ENCODE results near the gene PHF2. TPM values are rescaled to one million over a fixed set of nuclear protein-coding genes. Genes with fewer than 3 reads are reported as not detected.

The PHF2 gene
- total RNA-seq, 2 experiments from 2014 or later: 14.6 to 15.6 TPM

- Mint-ChIP-seq H3K4me3 (no peak overlapping the region), H3K27me3 (no peaks in the 10 kb centered on the region), H3K9me3 (peaks cover 11% of the 10 kb centered on the region), H3K4me1 (peaks cover 35% of the 10 kb centered on the region), H3K27ac (no peak overlapping the region), H3K36me3 (peaks cover 15% of the 10 kb centered on the region)
- DNase-seq: no peak
Observed at GRCh38 chr9:93588641-93589609, 12.5 kb downstream of the PHF2 start.

- H3K27ac Mint-ChIP-seq: no peak overlapping the region
- no peaks in the 10 kb centered on the region for H3K27me3 Mint-ChIP-seq
- peaks cover 5% of the 10 kb centered on the region for H3K9me3 Mint-ChIP-seq
- H3K4me1 Mint-ChIP-seq: peaks cover 35% of the 10 kb centered on the region
- no peak for DNase-seq
- H3K4me3 Mint-ChIP-seq: no peak overlapping the region
- peaks cover 7% of the 10 kb centered on the region for H3K36me3 Mint-ChIP-seq
Observed at GRCh38 chr9:93589688-93590087, 13.3 kb downstream of the PHF2 start.

GRCh38 chr9:93590609-93591234 is 14.3 kb downstream of the PHF2 start:
- no peak for DNase-seq
- Mint-ChIP-seq H3K27ac (no peak overlapping the region), H3K36me3 (no peaks in the 10 kb centered on the region), H3K27me3 (no peaks in the 10 kb centered on the region), H3K9me3 (no peaks in the 10 kb centered on the region), H3K4me1 (peaks cover 34% of the 10 kb centered on the region), H3K4me3 (no peak overlapping the region)

- Mint-ChIP-seq H3K4me1 (peaks cover 33% of the 10 kb centered on the region), H3K27ac (no peak overlapping the region), H3K36me3 (no peaks in the 10 kb centered on the region), H3K27me3 (no peaks in the 10 kb centered on the region), H3K4me3 (no peak overlapping the region), H3K9me3 (no peaks in the 10 kb centered on the region)
- no peak for DNase-seq
Observed at GRCh38 chr9:93591301-93592007, 15.1 kb downstream of the PHF2 start.

GRCh38 chr9:93592008-93592642 is 15.7 kb downstream of the PHF2 start:
- peaks cover 34% of the 10 kb centered on the region for H3K4me1 Mint-ChIP-seq
- no peak overlapping the region for H3K27ac Mint-ChIP-seq

GRCh38 chr9:93592643-93593021 is 16.2 kb downstream of the PHF2 start:
- H3K27me3 Mint-ChIP-seq: no peaks in the 10 kb centered on the region
- no peak overlapping the region for H3K4me3 Mint-ChIP-seq
- no peak overlapping the region for H3K27ac Mint-ChIP-seq
- peaks cover 39% of the 10 kb centered on the region for H3K4me1 Mint-ChIP-seq
- H3K9me3 Mint-ChIP-seq: no peaks in the 10 kb centered on the region
- DNase-seq: no peak
- no peaks in the 10 kb centered on the region for H3K36me3 Mint-ChIP-seq

More at GRCh38 chr9:93592008-93592642, 15.7 kb downstream of the PHF2 start:
- Mint-ChIP-seq H3K9me3 (no peaks in the 10 kb centered on the region), H3K27me3 (no peaks in the 10 kb centered on the region), H3K36me3 (no peaks in the 10 kb centered on the region), H3K4me3 (no peak overlapping the region)
- DNase-seq: no peak

GRCh38 chr9:93593144-93593658 is 16.8 kb downstream of the PHF2 start:
- H3K4me1 Mint-ChIP-seq: peaks cover 39% of the 10 kb centered on the region
- H3K9me3 Mint-ChIP-seq: no peaks in the 10 kb centered on the region
- H3K27ac Mint-ChIP-seq: no peak overlapping the region
- no peaks in the 10 kb centered on the region for H3K27me3 Mint-ChIP-seq
- H3K4me3 Mint-ChIP-seq: no peak overlapping the region
- H3K36me3 Mint-ChIP-seq: no peaks in the 10 kb centered on the region
- no peak for DNase-seq

- Mint-ChIP-seq H3K4me3 (no peak overlapping the region), H3K36me3 (no peaks in the 10 kb centered on the region), H3K27me3 (no peaks in the 10 kb centered on the region), H3K4me1 (peaks cover 39% of the 10 kb centered on the region), H3K27ac (no peak overlapping the region), H3K9me3 (no peaks in the 10 kb centered on the region)
- DNase-seq: no peak
Observed at GRCh38 chr9:93594041-93594756, 17.8 kb downstream of the PHF2 start.

- H3K27me3 Mint-ChIP-seq: no peaks in the 10 kb centered on the region
- no peaks in the 10 kb centered on the region for H3K36me3 Mint-ChIP-seq
- H3K27ac Mint-ChIP-seq: no peak overlapping the region
- H3K4me1 Mint-ChIP-seq: peaks cover 39% of the 10 kb centered on the region
- no peak for DNase-seq
- no peak overlapping the region for H3K4me3 Mint-ChIP-seq
- H3K9me3 Mint-ChIP-seq: no peaks in the 10 kb centered on the region
Observed at GRCh38 chr9:93595461-93595860, 19.1 kb downstream of the PHF2 start.

GRCh38 chr9:93595861-93596365 is 19.5 kb downstream of the PHF2 start:
- H3K9me3 Mint-ChIP-seq: no peaks in the 10 kb centered on the region
- H3K4me3 Mint-ChIP-seq: no peak overlapping the region
- H3K27me3 Mint-ChIP-seq: no peaks in the 10 kb centered on the region
- H3K4me1 Mint-ChIP-seq: peaks cover 40% of the 10 kb centered on the region
- H3K27ac Mint-ChIP-seq: no peak overlapping the region
- no peaks in the 10 kb centered on the region for H3K36me3 Mint-ChIP-seq
- DNase-seq: no peak

GRCh38 chr9:93596399-93596798 is 20.0 kb downstream of the PHF2 start:
- H3K27ac Mint-ChIP-seq: no peak overlapping the region
- peaks cover 40% of the 10 kb centered on the region for H3K4me1 Mint-ChIP-seq
- no peak for DNase-seq
- H3K36me3 Mint-ChIP-seq: no peaks in the 10 kb centered on the region
- H3K27me3 Mint-ChIP-seq: no peaks in the 10 kb centered on the region
- no peak overlapping the region for H3K4me3 Mint-ChIP-seq
- no peaks in the 10 kb centered on the region for H3K9me3 Mint-ChIP-seq

GRCh38 chr9:93597142-93597706 is 20.8 kb downstream of the PHF2 start:
- H3K9me3 Mint-ChIP-seq: no peaks in the 10 kb centered on the region
- no peak for DNase-seq
- H3K36me3 Mint-ChIP-seq: no peaks in the 10 kb centered on the region
- no peak overlapping the region for H3K27ac Mint-ChIP-seq
- no peaks in the 10 kb centered on the region for H3K27me3 Mint-ChIP-seq
- no peak overlapping the region for H3K4me3 Mint-ChIP-seq
- peaks cover 42% of the 10 kb centered on the region for H3K4me1 Mint-ChIP-seq

- H3K27me3 Mint-ChIP-seq: no peaks in the 10 kb centered on the region
- no peaks in the 10 kb centered on the region for H3K9me3 Mint-ChIP-seq
- no peaks in the 10 kb centered on the region for H3K36me3 Mint-ChIP-seq
- H3K27ac Mint-ChIP-seq: no peak overlapping the region
- no peak for DNase-seq
- H3K4me1 Mint-ChIP-seq: peaks cover 42% of the 10 kb centered on the region
- no peak overlapping the region for H3K4me3 Mint-ChIP-seq
Observed at GRCh38 chr9:93597871-93598646, 21.7 kb downstream of the PHF2 start.

Data from activated naive CD8-positive, alpha-beta T cell treated with anti-CD3 and anti-CD28 coated beads for 36 hours (primary cell).